Ascending aorta (tissue), 2 donors: ENCODE results near the gene GPX2. TPM values are rescaled to one million over a fixed set of nuclear protein-coding genes. Genes with fewer than 3 reads are reported as not detected.

Experiments used
- DNase-seq, 2 donors: peaks; one replicate each; pipeline ENCODE4 v3.0.0-alpha.2; 2019; ENCODE audit warnings: low spot score in 2 of 2
- H3K27ac ChIP-seq, 2 donors: fragments of 200-600 bp; sonication (generic); one replicate each; pipeline ENCODE4 v1.5.1; 2016 to 2017; ENCODE audit warnings: mild to moderate bottlenecking in 1 of 2
- H3K27me3 ChIP-seq: fragments of 200-600 bp; sonication (generic); one replicate; pipeline ENCODE4 v1.5.1; 2017
- H3K36me3 ChIP-seq, 2 donors: fragments of 200-600 bp; sonication (generic); one replicate each; pipeline ENCODE4 v1.5.1; 2016
- H3K4me1 ChIP-seq, 2 donors: fragments of 200-600 bp; sonication (generic); one replicate each; pipeline ENCODE4 v1.5.1; 2016 to 2017; ENCODE audit warnings: mild to moderate bottlenecking in 1 of 2
- H3K4me3 ChIP-seq, 2 donors: fragments of 200-600 bp; sonication (generic); one replicate each; pipeline ENCODE4 v1.5.1; 2016 to 2017; ENCODE audit warnings: mild to moderate bottlenecking in 1 of 2
- H3K9me3 ChIP-seq, 2 donors: fragments of 200-600 bp; sonication (generic); one replicate each; pipeline ENCODE4 v1.5.1; 2016
- CTCF ChIP-seq, 3 experiments: fragments of 200-600 bp in 2 of 3; fragments of 450-650 bp in 1 of 3; sonication (generic) in 2 of 3; IDR thresholded peaks; one replicate each; pipeline ENCODE4 v1.5.1; 2016 to 2019; ENCODE audit warnings: antibody characterized with exemption in 3 of 3, mild to moderate bottlenecking in 1 of 3, moderate library complexity in 1 of 3
- intact Hi-C: fragments of 100-400 bp; cut with DNase I; formaldehyde crosslinking; loops from one replicate; pipeline ENCODE4 v1.15.1; 2023
- total RNA-seq: library from RNA; depleted of rRNA; stranded (reverse); fragments of >200 nt; gene quantifications from one replicate; pipeline ENCODE4 v1.1.0, GENCODE V29; 2016

The GPX2 gene
- total RNA-seq, 1 donor from 2014 or later: not detected

GRCh38 chr14:64927031-64927430 lies 15.5 kb downstream of the GPX2 start:
- H3K36me3 ChIP-seq: peaks cover 23 to 37% of the 10 kb centered on the region in 2 donors
- TF ChIP-seq CTCF (IDR thresholded peaks at IDR 0.05): no peak
- intact Hi-C loops: no loop called here
- peaks cover 4 to 28% of the 10 kb centered on the region in 2 donors for H3K4me1 ChIP-seq
- H3K4me3 ChIP-seq: no peak overlapping the region
- H3K27me3 ChIP-seq: no peaks in the 10 kb centered on the region
- no peak overlapping the region for H3K27ac ChIP-seq
- no peaks in the 10 kb centered on the region for H3K9me3 ChIP-seq
- no peak for DNase-seq

GRCh38 chr14:64926398-64926995 lies 16.0 kb downstream of the GPX2 start:
- Histone ChIP-seq H3K27me3 (no peaks in the 10 kb centered on the region), H3K36me3 (peaks cover 21 to 35% of the 10 kb centered on the region in 2 donors), H3K4me1 (peaks cover 4 to 28% of the 10 kb centered on the region in 2 donors), H3K4me3 (no peak overlapping the region), H3K9me3 (no peaks in the 10 kb centered on the region), H3K27ac (no peak overlapping the region)
- DNase-seq: no peak
- no peak for TF ChIP-seq CTCF (IDR thresholded peaks at IDR 0.05)
- intact Hi-C loops: no loop called here

- Histone ChIP-seq H3K9me3 (no peaks in the 10 kb centered on the region), H3K4me3 (no peak overlapping the region), H3K27me3 (no peaks in the 10 kb centered on the region), H3K4me1 (peaks cover 0 to 18% of the 10 kb centered on the region in 2 donors), H3K36me3 (peaks cover 14 to 27% of the 10 kb centered on the region in 2 donors), H3K27ac (no peak overlapping the region)
- TF ChIP-seq CTCF (IDR thresholded peaks at IDR 0.05): no peak
- DNase-seq: no peak
- intact Hi-C loops: no loop called here
These were observed 19.5 kb downstream of the GPX2 start for GRCh38 chr14:64923015-64923414.

- Histone ChIP-seq H3K27ac (peak overlapping the region; percentile 58 to 62), H3K27me3 (no peaks in the 10 kb centered on the region), H3K9me3 (no peaks in the 10 kb centered on the region), H3K4me1 (peaks cover 0 to 27% of the 10 kb centered on the region in 2 donors), H3K4me3 (no peak overlapping the region), H3K36me3 (peaks cover 0 to 15% of the 10 kb centered on the region in 2 donors)
- TF ChIP-seq CTCF (IDR thresholded peaks at IDR 0.05): no peak
- DNase-seq: no peak
- intact Hi-C loops: no loop called here
These were observed 22.1 kb downstream of the GPX2 start for GRCh38 chr14:64920465-64920864.

- peak in 1 of 2 donors; percentile 80 for DNase-seq
- intact Hi-C loops: loop anchor here (5.0 to 10.0 kb wide), 4 partner anchors 53 to 1275 kb away; partner anchors contain the start of genes HSPA2, MAX, PPP1R36 and RAB15
- H3K27ac ChIP-seq: peak overlapping the region; percentile 62 to 76
- peaks cover 3 to 33% of the 10 kb centered on the region in 2 donors for H3K4me1 ChIP-seq
- H3K9me3 ChIP-seq: no peaks in the 10 kb centered on the region
- H3K36me3 ChIP-seq: peaks cover 0 to 8% of the 10 kb centered on the region in 2 donors
- no peak overlapping the region for H3K4me3 ChIP-seq
- no peak for TF ChIP-seq CTCF (IDR thresholded peaks at IDR 0.05)
- H3K27me3 ChIP-seq: no peaks in the 10 kb centered on the region
These were observed 22.9 kb downstream of the GPX2 start for GRCh38 chr14:64919618-64920017.
